NCI-H2227 (cell line): ENCODE measurements around the gene COX6B2.
A peak's percentile ranks its signal among the peaks of the same experiment; 100 is the strongest.

Experiments used
- DNase-seq: peaks from one replicate; lab custom pipeline; 2025; ENCODE audit not compliant: unreplicated experiment; lab: John Stamatoyannopoulos, UW

The COX6B2 gene

GRCh38 chr19:55383279-55384130 is 29.0 kb upstream of the COX6B2 start:
- DNase-seq = peak; percentile 90

GRCh38 chr19:55382522-55383054 is 28.1 kb upstream of the COX6B2 start:
- DNase-seq = no peak

- DNase-seq = no peak
Observed at GRCh38 chr19:55382013-55382412, 27.5 kb upstream of the COX6B2 start.

GRCh38 chr19:55379174-55379573 is 24.7 kb upstream of the COX6B2 start:
- no peak for DNase-seq

GRCh38 chr19:55377356-55378131 is 23.0 kb upstream of the COX6B2 start:
- DNase-seq = no peak

GRCh38 chr19:55376241-55376933 is 21.9 kb upstream of the COX6B2 start, which contains the start of gene TMEM190:
Gene TMEM190, plus strand, starts transcription at chr19:55376826. Its CDS starts 28 bp downstream, at chr19:55376854.
- no peak for DNase-seq

- DNase-seq = no peak
Observed at GRCh38 chr19:55373993-55374757, 19.7 kb upstream of the COX6B2 start.

GRCh38 chr19:55373306-55373992 is 18.9 kb upstream of the COX6B2 start:
- no peak for DNase-seq

- DNase-seq = no peak
Observed at GRCh38 chr19:55372316-55373081, 18.0 kb upstream of the COX6B2 start.

- DNase-seq = no peak
Observed at GRCh38 chr19:55370305-55370988, 15.9 kb upstream of the COX6B2 start, which contains the start of gene IL11. Gene IL11, minus strand, starts transcription at chr19:55370463. Its CDS starts 153 bp downstream, at chr19:55370310.

- peak; percentile 93 for DNase-seq
Observed at GRCh38 chr19:55369653-55370304, 15.3 kb upstream of the COX6B2 start.

GRCh38 chr19:55368701-55369563 is 14.4 kb upstream of the COX6B2 start:
- peak; percentile 75 for DNase-seq

GRCh38 chr19:55368106-55368505 is 13.6 kb upstream of the COX6B2 start:
- DNase-seq = no peak

- DNase-seq = no peak
Observed at GRCh38 chr19:55366790-55367189, 12.3 kb upstream of the COX6B2 start.

GRCh38 chr19:55365964-55366363 is 11.4 kb upstream of the COX6B2 start:
- DNase-seq = no peak

- no peak for DNase-seq
Observed at GRCh38 chr19:55365245-55365644, 10.7 kb upstream of the COX6B2 start.
